ENCODE data around the gene ITGA1.
"Not testable (repeated sequence)": the region's sequence is repeated elsewhere in the genome, so short reads cannot be mapped to it uniquely, and the experiment has no call there.

The ITGA1 gene

DNA sequence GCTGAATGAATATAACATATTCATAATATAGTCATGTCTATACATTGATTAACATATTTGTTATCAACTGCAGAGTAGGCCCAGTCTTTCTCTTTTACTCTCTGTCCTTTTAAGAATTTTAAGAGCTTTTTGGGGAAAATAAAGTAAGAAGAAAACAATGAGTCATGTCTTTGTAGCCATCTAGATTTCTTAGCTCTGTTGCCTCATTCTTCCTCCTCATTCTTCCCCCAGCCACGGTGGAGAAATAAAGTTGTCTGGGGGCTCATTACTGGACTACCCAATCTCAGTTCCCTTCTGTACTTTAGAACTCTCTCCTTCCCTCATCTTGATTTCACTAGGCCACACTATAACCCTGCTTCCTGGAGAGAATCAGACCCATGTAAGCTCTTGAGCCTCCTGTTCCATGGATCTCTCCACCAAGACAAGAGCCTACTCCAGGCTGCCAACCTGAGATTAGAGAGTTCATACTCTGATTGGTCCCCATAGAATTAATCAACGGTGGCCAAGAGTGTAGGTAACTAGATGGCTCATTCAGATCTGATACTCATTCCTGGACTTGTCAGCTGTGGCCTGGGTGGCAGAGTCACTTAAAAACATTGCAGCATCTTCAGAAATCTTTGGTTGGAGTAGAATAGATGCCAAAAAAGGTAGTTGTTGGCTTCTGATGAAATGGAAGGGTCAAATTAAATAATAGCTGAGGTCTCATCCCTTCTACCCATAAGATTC, 44.2 kb downstream of the ITGA1 start:
- DNase-seq (ENCODE audit: low read depth) = no peak

DNA sequence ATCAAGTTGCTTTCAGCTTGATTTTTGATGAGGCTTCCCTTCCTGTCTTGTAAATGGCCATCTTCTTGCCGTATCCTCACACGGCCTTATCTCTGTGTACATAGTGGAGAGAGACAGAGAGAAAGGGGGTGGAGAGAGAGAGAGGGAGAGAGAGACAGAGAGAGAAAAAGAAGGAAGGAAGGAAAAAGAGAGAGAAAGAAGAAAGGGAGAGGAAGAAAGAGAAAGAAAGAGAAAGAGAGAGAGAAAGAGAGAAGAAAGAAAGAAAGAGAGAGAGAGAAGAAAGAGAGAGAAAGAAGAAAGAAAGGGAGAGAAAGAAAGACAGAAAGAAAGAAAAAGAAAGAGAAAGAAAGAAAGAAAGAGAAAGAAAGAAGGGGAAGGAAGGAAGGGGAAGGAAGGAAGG, 46.6 kb downstream of the ITGA1 start:
- no peak for DNase-seq (ENCODE audit: low read depth)

DNA sequence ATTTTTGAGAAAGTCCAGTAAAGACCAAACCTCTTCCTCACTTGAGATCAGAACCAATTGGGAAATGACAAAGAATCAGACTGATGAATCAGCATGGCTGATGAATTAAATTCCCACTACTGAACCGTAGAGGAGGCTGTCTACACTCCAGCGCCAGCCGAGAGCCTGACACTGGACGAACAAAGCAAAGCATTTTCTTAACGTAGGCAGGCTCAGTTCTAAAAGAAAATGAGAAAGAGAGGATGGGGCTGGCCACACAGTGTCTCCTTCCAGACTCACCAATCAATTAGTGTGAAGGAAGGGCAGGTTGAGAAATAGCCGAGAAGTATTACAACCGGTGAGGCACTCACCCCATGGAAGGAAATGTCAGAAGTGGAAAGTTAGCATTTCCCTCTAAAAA, 49.4 kb downstream of the ITGA1 start:
- no peak for DNase-seq (ENCODE audit: low read depth)

DNA sequence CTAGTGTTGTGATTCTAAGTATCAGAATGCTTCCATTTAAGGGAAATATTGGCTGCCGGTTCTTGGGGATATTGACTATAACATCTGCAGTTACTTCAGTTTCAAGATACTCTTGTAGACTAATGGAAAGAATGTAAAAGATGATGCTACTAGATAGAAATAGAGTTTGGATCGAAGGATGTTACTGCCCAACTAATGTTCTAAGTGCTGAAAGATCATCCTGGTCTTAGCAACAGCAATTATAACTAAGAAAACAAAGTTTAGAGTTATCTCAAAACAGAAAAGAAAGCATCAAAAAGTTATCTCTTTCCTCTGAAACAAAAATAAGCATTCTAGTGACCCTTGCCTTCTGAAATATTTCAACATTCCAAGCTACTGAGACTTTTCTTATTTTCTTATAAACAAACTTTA, 49.9 kb downstream of the ITGA1 start:
- DNase-seq (ENCODE audit: low read depth) = no peak

DNA sequence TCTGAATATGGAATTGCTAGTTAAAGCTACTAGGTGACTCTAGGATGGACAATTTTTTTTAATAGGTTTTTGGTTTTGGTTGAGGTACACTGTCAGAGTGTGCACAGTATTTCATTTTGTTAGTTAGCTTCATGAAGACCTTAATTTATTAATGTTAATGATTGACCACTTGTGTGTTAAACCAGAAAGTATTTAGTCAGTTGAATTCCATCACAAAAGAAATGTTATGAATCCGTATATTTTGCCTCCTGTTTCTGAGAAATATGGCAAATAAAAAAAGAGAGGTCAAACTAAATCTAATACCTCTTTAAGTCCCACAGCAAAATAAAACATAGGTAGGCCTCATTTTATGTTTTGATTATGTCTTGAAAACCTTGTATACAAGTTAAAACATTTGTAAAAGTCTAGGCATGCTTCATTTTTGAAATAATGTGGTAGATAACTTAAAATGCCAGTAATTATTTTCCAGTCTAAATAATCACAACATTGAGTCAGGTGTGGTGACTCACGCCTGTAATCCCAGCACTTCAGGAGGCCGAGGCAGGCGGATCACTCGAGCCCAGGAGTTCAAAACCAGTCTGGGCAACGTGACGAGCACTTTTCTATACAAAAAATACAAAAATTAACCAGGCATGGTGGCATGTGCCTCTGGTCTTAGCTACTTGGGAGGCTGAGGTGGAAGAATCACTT, 50.8 kb downstream of the ITGA1 start:
- DNase-seq (ENCODE audit: low read depth) = peak; percentile 55

DNA sequence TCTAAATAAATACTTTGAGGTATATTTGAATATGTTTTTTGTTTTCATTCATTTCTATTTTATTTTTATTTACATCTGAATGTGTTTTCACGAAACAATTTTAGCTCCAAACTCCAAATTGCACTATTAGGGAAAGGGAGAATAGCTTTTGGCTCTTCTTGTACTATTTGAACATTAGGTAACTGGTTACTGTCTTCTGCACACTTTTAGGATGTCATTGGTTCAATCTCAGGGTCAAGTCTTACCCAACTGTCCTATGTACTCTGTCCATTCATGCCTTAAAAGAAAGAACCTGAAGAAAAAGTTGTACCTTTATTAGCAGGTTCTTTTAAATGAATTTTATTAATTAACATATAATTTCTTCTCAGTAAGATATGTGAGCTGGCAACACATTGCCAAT, 51.6 kb downstream of the ITGA1 start:
- no peak for DNase-seq (ENCODE audit: low read depth)

DNA sequence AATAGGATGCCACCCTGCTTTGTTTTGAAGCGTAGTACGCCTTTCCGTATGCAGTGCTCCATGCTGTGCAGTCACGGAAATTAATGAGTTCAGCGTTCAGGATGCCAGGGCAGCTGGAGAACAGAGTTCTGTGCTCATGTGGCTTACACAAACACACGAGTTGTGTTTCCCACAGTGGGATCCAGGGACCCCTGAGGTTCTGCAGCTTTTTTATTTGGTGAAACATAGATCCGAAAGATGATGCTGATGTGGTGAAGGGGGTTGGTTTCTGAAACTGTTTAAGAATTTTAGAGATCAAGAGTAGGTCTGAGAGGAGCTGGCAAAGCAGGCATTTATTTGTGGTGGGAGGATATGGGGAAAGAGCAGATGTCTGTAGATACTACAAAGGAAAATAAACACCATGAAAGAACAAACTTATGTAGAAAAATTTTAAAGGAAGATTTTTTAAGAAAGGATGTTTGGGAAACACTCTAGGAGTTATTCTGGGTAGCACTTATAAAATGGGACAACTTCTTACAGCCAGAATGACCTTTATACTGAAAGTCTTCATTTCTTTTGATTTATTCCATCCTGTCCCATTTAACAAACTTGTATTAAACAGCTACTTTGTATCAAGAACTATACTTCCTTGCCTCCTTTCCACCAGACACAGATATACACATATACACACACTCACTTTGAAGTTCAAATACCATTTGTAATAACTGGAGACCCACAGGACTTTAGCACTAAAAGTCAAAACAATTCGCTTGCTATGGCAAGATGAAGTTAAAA, 52.7 kb downstream of the ITGA1 start:
- DNase-seq (ENCODE audit: low read depth) = no peak

DNA sequence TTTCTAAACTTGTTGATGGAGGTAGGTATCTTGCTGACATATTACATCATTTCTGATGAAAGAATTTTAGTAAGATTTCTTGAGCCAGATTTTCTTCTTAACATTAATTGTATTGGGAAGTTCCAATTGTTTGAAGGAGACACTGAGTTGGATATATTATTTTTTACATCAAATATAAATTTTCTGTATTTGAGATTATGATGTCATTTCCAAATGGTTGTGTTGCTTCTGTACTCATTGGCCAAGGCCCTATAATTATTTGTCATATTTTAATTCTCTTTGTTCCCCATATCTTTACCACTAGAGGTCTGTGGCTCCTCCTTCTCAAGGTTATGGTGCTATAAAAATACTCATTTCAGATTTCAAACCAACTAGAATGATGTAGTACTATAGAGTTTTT, 53.4 kb downstream of the ITGA1 start:
- DNase-seq (ENCODE audit: low read depth) = no peak

DNA sequence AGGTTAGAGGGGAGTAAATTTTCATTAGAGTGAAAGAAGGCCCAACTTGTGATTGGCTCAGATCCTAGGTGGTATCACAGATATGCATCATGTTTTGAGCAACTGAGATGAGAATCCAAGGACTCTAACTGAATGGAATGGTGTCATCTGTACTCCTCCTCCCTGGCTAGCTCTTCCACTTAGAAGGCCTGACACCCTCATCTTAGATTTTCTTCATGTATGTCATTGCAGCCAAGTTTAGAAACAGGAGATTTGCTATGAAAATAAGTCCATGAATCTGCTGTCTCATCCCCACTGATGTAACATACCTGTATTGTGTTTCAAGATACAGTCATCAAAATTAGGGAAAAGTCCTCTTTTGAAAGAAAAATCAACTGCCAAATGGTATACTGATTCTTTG, 54.4 kb downstream of the ITGA1 start:
- no peak for DNase-seq (ENCODE audit: low read depth)

DNA sequence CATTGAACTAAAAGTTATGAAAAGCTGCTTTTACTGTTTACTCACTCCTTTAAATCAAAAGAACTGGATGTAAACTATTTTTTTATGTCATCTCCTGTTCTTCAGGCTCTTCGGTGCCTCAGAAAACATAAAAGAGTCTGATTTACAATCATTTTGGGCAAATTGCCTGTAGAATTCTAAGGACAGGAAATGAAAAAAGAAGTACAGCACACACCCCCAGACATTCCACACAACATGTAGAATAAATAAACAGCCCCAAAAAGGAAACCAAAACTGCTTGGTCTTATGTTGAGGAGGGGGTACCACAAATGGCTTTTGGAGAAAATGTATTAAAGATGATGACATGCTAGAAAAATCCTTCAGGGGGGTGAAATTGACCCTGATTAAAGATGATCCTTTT, 57.2 kb downstream of the ITGA1 start:
- peak; percentile 59 for DNase-seq (ENCODE audit: low read depth)

DNA sequence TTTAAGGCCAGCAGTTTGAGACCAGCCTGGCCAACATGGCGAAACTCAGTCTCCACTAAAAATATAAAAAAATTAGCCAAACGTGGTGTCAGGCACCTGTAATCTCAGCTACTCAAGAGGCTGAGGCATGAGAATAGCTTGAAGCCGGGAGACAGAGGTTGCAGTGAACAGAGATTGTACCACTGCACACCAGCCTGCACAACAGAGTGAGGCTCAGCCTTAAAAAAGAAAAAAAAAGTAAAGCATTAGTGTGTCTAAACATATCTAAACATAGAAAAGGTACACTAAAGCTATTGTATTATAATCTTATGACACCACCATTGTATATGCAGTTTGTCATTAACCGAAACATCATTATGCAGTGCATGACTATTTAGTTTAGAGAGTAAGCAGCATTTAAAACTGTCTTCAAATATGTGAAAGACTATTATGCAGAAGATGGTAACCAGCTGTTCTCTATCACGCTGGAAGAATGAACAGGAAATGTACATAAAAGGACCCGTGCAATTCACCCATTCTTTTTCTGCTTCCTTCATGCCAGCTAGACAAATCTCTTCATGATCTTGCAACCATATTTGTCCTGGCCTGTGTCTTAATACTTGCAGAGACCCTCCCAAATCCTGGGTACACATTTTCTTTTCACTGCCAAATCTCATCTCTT, 58.6 kb downstream of the ITGA1 start:
- DNase-seq (ENCODE audit: low read depth) = no peak

DNA sequence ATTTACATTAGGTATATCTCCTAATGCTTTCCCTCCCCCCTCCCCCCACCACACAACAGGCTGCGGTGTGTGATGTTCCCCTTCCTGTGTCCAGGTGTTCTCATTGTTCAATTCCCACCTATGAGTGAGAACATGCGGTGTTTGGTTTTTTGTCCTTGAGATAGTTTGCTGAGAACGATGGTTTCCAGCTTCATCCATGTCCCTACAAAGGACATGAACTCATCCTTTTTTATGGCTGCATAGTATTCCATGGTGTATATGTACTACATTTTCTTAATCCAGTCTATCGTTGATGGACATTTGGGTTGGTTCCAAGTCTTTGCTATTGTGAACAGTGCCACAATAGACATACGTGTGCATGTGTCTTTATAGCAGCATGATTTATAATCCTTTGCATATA, 61.0 kb downstream of the ITGA1 start:
- DNase-seq (ENCODE audit: low read depth) = not testable (repeated sequence)

DNA sequence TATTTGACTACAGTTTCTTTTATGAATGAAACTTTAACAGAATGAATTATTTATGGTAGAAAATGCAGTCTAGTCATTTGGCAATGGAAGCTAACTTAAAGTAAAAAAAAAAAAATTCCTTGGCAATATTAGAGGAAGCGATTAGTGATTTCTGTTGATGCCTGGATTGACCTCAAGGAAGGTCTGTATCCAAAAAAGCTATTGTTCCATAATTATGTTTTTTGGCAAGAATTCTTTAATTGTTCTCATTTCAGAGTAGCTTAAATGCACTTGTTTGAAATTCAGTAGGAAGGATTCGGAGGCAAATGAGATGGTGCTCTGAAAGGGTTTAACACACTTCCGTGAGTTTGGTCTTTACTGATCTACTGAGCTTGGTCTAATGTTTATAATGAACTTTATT, 61.8 kb downstream of the ITGA1 start:
- DNase-seq (ENCODE audit: low read depth) = no peak

DNA sequence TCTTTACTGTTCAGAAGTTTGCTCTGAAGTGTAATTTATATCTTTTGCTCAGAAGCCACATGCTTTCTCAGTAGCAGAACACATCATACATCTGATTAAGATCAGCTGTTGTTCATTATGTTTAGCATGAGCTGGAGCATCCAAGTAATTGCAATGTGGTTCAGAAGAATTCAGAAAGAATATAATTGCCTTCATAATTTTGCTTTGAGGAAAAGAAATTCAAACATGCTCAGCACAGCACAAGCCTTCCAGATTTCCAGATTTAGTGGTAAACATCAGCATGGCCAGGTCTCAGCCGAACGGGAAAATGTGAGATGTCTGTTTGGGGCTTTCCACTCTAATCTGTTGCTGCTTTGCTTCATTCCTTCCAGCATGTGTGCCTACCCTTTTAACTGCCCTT, 65.9 kb downstream of the ITGA1 start:
- no peak for DNase-seq (ENCODE audit: low read depth)

DNA sequence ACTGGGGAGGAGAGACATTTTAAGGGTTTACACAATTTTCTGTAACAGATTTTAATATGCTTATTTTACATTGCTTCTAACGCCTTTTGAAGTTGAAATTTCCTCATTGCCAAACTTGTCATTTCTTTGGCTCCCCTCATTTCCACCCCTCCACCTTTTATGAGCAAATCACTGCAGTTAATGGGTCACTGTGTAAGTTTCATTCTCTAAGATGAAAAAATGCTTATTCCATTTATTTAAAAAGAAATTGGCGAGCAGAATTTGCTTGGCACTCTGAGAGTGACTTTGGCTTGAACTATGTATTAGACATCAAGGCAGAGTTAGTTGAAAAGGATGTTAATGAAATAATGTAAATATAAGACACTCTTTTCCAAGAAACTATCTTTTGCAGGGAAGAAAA, 66.6 kb downstream of the ITGA1 start:
- DNase-seq (ENCODE audit: low read depth) = no peak

DNA sequence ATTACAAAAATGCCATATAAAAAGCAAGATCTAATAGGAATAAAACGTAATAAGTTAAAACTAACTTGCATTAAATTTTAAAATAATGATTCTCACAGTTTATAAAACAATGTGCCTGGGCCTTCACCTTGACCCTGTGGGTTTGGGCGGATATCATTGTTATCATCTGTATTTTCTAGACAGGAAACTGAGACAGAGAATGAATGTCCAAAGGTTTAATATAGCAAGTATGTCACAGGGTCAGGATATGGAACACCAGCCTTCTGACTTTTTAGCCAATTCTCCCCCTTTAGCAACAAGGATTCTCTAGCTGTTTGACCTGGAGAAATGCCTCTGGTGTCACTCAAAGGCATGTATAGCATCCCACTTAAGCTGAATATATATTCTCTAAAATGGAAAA, 67.2 kb downstream of the ITGA1 start:
- DNase-seq (ENCODE audit: low read depth) = no peak

DNA sequence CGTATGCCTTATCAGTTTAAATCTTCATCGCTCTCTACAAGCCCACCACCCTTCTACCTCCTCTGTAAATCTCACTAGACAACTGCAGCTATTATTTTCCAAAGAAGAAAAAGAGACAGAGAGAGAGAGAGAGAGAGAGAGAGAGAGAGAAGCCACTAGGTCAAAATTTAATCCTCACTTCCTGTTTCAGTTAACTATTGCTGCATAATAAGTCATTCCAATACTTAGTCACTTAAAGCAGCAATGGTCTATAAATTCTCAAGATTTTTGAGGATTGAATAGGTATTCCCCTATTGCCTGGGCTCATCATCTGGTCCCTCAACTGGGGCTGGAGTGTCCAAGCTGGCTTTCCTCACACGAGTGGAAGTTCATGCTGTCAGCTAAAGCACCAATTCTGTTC, 68.8 kb downstream of the ITGA1 start:
- DNase-seq (ENCODE audit: low read depth) = peak; percentile 74

DNA sequence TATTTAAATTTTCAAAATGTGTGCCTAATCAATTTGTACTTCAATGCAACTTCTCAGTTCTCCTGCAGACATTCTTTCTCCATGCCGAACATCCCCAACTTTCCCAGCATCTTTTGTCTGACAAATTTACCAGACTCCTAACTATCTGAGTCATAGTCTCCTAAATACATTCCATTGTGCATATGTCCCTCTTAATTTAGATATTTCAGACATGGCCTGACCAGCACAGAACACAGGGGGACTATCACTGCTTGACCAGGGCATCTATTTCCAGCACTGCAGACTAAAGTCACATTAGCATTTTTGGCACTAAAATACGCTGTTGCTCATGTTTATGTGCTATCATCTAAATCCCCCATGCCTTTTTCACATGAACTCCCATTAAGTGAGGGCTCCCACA, 71.9 kb downstream of the ITGA1 start:
- peak; percentile 80 for DNase-seq (ENCODE audit: low read depth)

DNA sequence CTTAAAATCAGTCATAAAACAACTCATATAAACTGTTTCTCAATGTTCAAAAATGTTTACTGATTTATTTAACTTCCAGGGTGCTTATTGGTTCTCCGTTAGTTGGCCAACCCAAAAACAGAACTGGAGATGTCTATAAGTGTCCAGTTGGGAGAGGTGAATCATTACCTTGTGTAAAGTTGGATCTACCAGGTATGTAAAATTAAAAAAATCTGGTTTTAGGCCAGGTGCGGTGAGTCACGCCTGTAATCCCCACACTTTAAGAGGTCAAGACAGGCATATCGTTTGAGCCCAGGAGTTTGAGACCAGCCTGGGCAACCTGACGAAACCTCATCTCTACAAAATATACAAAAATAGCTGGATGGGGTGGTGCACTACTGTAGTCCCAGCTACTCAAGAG, 73.7 kb downstream of the ITGA1 start:
- no peak for DNase-seq (ENCODE audit: low read depth)

DNA sequence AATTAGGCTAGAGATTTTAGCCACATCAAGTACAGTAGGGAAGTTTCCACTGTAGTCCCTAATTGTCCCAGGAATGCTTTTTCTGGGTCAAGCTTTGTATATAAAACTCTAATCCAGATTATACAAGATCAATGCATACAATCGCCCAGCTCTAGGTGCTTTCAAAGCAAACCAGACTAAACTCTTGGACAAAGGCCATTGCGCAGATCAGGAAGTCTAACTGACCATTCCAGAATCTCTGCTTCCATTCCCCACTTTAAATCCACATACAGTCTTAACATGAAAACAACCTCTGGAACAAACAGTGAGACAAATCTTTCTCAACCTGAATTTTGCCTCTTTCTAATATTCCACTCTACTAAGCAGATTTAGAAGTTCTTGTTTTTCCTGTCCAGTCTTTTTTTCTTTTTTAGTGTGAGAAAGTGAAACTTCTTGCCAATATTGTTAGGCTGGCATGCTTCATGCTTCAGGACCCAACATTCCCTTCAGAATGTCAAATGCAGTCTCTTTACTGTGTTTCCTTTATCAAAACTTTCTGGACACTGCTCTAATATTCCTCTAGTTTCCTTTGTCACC, 76.1 kb downstream of the ITGA1 start:
- DNase-seq (ENCODE audit: low read depth) = no peak

DNA sequence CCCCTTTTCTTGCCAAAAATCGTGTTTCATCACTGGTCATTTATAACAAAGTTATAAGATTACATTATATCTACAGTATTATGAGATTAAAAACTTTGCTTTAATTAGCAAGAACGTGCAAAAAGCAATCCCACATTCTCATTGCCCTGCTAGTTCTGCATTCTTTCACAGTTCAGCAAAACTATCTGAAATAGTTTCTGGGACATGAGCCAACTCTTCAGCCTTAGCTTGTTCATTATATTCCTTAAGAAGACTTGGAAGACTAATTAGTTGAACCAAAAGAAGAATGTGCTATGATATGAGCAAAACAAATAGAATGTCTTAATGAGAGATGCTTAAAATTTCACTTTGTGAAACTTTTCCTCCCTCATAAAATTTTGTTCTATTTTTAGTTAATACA, 76.7 kb downstream of the ITGA1 start:
- no peak for DNase-seq (ENCODE audit: low read depth)

DNA sequence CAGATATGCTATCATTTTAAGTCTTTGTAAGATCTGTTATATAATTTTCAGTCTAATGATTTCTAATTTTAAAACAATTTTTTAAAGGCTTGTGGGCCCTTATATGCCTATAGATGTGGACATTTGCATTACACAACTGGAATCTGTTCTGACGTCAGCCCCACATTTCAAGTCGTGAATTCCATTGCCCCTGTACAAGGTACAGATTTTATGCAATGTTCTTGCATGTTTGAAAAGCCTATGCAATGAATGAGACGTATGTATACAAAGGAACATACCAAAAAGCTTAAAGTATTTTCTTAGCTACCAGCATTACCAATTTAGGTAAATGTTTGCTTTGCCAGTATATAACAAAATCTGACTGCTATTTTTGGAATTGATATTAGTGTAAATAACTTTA, 77.2 kb downstream of the ITGA1 start:
- DNase-seq (ENCODE audit: low read depth) = no peak
